HG03342 (cell line): Measurements from ENCODE around the gene ADD3.
A peak's percentile ranks its signal among the peaks of the same experiment; 100 is the strongest.
"Not testable (repeated sequence)": the region's sequence is repeated elsewhere in the genome, so short reads cannot be mapped to it uniquely, and the experiment has no call there.

Experiments
- ATAC-seq: cut with Tn5 transposase; IDR thresholded peaks from one replicate; pipeline ENCODE4 v1.9.1; 2021; ENCODE audit warnings: mild to moderate bottlenecking, moderate library complexity; ENCODE audit not compliant: unreplicated experiment

The ADD3 gene

DNA sequence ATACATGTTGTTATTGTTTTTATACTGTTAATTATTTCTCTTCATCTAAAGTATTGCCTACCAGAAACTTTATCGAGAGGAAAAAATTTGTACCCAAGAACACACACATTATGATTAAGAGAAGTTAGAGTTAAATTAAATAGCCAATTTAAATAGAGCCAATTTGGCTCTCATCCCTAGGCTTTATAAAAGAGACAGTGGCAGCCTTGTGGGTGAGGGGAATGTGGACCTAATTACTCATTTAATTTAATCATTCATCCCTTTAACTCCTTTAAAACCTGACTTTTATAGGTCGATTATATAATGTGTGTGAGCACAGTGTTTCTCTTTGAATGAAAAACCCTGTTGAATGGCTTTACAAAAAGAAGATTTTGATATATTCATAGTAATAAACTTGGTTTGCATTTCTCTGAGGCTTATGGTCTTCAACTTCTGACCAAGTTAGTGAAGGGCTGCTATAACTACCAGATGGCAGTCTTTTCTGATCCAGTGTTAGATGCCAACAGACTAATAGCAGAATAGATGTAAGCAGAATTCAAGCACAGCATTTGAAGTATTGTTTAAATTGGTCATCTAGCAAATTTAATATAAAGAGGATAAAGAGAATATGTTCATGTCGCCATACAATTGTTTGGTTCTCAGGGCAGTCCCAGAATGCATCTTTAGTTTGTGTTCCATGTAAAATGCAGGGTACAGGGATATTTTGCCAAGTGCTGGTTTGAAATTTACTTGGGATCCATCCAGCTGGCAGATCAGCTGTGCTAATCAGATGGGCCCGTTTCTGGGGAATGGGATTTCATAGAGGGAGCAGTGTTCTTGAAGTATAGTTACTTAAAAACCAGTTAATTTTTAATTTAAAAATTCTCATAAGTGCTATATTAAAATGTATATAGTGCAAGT lies 25.3 kb downstream of the ADD3 start:
- ATAC-seq: no peak

DNA sequence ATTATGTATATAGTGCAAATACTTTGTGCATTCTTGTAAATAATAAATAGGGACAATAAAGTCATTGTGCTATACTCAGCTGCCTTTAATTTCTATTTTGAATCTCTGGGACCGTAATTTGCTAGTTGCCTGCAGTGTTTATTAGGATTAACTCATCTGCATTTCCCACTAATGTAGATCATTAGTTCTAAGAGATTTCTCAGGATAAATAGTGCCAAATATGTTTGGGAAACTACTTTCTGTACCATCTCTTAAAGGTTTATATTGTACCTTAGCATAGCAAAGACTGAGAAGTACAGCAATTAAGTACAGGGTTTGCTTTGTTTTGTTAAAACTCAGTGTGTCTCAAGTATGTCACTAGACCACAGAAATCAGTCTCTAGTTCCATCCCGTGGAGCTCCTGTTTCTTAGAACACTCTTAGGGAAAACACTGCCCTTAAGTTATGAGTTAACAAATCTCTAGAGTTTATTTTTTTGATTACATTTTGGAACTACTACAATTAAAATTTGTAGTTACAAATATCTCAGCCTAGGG lies 26.0 kb downstream of the ADD3 start:
- ATAC-seq: no peak

DNA sequence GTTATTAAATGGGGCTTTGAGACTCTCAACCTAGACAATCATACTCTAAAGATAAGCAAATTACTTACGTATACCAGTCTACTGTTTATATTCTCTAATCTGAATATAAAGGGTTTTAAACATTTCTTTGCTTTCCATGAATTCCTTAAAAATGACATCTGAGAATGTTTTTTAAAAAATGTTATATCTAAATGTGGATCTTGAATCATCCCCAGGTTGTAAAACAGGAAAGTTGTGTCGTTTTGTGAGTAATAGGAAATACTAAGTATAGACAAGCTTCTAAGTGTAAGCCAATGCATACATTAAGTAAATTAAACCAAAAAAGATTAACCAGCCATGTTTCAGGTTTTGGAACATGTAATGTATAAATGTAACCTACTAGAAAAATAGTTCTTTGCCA lies 26.8 kb downstream of the ADD3 start:
- ATAC-seq: no peak

DNA sequence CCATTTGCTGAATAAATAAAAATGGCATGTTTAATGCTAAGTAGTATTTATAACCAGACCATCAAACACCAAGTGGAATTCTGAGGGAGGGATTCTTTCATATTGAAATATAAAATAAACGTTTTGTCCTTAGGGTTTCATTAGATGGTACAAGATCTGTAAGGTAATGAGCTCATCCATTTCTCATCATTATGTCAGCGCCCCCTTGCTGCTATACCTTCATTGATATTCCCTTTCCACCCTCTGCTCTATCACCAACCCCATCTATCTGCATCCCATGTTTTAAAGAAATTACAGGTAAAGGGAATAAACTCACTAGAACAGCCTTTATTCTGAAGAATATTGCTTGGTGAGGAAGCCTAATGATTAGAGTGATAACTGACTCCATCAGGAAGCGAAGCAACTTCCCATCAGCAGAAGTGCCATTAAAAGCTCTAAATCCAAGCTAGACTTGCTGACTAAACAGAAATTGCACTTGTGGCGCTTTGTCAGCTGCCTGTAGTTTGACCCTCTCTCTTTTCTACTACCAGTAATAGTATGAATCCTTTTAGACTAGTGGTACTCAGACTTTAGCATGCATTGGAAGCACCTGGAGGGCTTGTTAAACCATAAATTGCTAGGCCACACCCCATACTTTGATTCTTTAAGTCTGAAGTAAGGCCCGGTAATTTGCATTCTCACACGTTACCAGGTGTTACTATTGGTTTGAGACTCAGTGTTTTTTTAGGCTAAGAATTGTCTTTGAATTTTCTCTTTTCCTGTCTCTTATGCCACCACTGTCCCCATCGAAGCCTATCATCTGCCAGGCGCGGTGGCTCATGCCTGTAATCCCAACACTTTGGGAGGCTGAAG lies 27.5 kb downstream of the ADD3 start:
- ATAC-seq: no peak

- peak; percentile 86 for ATAC-seq
Measured at GRCh38 chr10:110036640-110037039, 28.9 kb downstream of the ADD3 start.

GRCh38 chr10:110039254-110039653 lies 31.5 kb downstream of the ADD3 start:
- no peak for ATAC-seq

DNA sequence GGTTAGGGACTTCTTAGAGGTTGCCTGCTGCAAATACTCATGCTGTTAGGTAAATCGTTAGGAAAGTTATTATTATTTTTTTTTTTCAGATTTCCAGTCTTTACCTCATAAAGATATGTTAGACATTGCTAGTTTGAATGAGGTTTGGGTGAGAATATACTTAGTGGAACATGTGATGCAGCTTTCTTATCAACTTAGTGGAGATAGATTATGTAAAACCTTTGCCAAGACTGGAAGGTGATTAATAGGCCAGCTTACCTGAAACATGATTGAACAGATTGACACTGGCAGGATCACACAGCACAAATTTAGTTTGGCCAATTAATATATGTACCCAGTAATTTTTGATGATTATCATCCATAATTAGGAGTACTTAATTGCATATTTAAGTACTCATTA lies 32.3 kb downstream of the ADD3 start:
- no peak for ATAC-seq

DNA sequence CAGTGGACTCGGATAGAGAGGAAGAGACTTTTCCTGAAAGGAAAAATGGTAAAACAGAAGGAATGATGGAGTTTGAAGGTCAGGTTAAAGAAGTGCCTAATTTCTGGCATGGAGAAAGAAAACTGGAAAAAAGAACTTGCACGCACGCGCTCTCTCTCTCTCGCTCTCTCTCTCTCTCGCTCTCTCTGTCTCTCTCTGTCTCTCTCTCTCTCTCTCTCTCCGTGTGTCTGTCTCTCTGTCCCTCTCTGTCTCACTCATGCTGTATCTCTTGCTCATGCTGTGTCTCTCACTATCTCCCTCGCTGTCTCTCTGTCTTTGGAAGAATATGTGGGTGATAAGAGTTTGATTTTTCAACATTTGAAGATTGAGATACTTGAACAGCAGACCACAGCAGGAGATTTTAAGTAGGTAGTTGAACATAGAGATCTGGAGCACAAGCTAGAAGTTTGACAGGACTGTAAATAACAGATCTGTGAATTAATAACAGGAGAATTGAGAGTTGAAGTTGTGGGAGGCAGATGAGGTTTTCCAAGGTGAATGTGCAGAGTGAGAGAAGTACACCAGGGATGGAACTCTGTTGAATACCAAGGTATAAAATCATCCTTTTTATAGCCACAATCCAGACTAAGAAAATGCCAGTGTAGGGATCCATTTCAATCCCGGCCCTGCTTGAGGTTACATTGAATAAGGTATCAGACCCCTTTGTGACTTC lies 33.1 kb downstream of the ADD3 start:
- ATAC-seq: no peak

GRCh38 chr10:110041479-110041829 lies 33.7 kb downstream of the ADD3 start:
- no peak for ATAC-seq

DNA sequence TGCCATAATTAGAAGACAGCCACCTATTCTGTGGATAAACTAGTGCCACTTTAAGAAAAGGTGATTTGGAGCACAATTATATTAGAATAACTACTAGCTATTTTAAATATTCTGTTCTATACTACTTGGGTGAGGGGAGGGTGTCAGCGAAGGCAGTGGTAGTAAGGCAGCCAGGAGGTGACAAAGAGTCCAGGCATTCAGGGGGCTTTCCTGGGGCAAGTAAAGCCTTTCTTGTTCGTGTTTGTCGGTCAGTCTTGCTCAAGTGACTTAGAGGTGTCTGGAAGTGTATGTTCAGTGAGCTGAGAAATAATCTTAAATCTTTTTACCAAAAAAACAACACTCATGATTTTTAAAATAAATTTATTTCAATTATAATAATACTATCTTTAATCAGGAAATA lies 34.4 kb downstream of the ADD3 start:
- ATAC-seq: no peak

DNA sequence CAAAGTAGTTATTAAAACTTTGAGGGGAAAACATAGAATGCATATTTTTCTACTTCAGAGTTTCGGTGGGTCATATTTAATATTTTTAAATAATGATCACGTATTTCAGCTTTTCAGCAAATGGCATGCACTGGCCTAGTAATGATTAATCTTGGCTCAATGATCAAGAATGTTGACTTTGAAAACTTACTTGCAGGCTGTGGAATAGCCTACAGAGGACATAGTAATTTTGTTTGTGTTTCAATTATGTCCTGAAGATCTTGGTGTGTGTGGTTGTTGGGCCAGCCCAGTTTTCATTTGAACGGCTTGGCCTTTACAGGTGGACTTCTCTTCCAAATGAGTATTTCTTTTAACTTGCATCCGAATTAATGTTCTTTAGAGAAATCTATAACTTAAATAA lies 35.1 kb downstream of the ADD3 start:
- ATAC-seq: no peak

DNA sequence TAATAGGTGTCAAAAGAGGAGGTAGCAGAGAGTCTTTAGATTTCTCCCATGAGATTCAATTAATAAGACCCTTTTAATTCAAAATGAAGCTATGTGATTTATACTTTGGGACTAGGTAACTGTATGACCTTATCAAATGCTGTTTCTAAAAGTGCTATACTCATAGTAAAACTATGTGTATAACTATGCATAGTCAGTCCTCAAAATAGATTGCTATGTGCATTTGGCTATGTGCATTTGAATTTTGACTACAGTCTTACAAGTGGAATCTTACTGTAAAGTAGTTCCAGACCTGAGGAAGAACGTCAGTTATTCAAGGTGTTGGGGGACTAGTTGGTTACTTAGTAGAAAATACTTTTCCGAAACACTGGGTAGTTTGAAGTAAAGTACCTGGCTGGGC lies 36.9 kb downstream of the ADD3 start:
- no peak for ATAC-seq

- no peak for ATAC-seq
Measured at GRCh38 chr10:110045772-110046171, 38.0 kb downstream of the ADD3 start.

DNA sequence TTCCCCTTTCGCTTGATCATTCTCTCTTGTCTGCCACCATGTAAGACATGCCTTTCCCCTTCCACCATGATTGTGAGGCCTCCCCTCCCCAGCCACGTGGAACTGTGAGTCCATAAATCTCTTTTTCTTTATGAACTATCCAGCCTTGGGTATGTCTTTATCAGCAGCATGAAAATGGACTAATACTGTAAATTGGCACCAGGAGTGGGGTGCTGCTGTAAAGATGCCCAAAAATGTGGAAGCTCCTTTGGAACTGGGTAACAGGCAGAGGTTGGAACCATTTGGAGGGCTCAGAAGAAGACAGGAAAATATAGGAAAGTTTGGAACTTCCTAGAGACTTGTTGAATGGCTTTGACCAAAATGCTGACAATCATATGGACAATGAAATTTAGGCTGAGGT lies 40.4 kb downstream of the ADD3 start:
- ATAC-seq: not testable (repeated sequence)

- ATAC-seq: no peak
Measured at GRCh38 chr10:110048781-110049180, 41.0 kb downstream of the ADD3 start.

- ATAC-seq: not testable (repeated sequence)
Measured at GRCh38 chr10:110049889-110050591, 42.3 kb downstream of the ADD3 start.

GRCh38 chr10:110051487-110051886 lies 43.7 kb downstream of the ADD3 start:
- no peak for ATAC-seq

DNA sequence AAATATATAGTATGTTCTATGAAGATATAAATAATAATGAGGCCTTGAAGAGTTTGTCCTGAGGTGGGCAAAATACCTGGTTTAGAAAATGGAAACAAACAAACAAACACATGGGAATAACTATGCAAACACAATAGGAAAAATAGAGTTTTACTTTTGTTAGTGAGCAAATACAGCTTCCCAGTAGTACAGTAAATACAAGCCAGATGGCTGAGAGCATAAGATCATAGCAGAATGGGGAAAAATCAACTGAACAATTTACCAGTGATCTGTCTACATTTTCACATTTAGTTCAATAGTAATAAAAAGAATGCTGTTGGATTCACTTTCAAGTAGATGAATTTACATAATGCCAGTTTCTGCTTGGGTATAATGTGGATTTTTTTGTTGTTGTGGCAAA lies 45.1 kb downstream of the ADD3 start:
- ATAC-seq: no peak

DNA sequence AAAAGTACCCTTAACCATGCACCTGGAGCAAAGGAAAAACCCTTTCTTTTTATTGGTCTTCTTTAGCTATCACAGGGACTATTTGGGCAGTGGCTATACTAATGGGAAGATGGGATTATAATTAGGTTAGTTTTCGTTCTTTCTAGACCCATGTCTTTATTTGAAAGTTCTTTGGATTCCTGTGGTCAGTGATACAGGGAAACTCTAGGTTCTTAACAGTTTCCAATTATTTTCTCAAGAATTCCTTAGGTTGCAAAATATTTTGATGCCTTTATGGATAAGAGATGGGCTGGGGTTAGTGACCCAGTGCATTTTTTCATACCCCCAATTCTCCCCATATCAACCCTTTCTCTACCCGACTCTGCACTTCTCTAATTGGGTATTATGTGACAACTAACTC lies 49.0 kb downstream of the ADD3 start:
- no peak for ATAC-seq

DNA sequence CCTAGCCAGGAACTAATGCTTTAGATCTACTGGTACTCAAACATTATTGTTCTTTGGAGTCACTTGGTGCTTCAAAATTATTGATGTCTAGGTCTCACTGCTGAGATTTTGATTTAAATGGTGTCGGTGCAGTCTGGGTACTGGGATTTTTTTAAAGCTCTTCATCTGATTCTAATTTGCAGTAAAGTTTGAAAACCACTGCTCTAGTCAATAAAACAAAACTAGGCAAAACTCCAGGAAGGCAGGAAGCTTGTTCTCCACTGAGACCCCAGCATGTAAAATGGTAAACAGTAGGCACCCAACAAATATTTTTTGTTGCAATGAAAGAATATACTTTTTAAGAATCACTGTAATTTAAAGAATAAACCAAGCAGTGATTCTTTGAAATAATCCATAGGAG lies 49.7 kb downstream of the ADD3 start:
- no peak for ATAC-seq

DNA sequence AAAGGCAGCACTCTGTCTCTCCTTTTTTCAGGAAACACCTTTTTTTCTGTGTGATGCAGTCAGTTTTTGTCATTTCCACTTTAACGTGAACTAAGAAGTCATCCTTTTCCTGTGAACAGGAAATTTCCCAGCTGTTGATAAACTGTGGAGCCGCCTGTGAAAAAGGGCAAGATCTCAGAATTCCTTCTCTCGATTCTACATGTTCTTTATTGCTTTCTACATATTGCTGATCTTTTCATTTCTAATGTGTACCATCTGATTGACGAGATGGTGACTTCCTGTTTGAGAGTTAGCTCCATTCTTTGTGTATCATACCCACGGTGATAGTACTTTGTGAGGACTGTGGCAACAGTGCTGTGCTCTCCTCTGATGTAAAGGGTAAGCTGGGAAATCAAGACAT lies 50.4 kb downstream of the ADD3 start:
- peak; percentile 55 for ATAC-seq
